Smooth muscle cell (in vitro differentiated cells): ENCODE data around the gene ZZZ3. TPM values are rescaled to one million over a fixed set of nuclear protein-coding genes. Genes with fewer than 3 reads are reported as not detected.

ENCODE experiments used
- DNase-seq: peaks from one replicate; lab custom pipeline; 2025; ENCODE audit not compliant: unreplicated experiment; lab: John Stamatoyannopoulos, UW
- H2AFZ ChIP-seq: fragments of 200-600 bp; sonication (generic); 2 replicates; pipeline ENCODE4 v1.6.0; 2016; ENCODE audit warnings: antibody characterized with exemption, low read depth, mild to moderate bottlenecking
- H3F3A ChIP-seq: fragments of 200-600 bp; sonication (generic); 2 replicates; pipeline ENCODE4 v1.6.0; 2017; ENCODE audit warnings: antibody characterized with exemption, low read depth
- H3K27ac ChIP-seq: fragments of 200-600 bp; sonication (generic); 2 replicates; pipeline ENCODE4 v1.5.1; 2016; ENCODE audit warnings: low read depth, mild to moderate bottlenecking
- H3K27me3 ChIP-seq: fragments of 200-600 bp; sonication (generic); 2 replicates; pipeline ENCODE4 v1.6.1; 2016; ENCODE audit warnings: low read depth, mild to moderate bottlenecking
- H3K36me3 ChIP-seq: fragments of 200-600 bp; sonication (generic); 2 replicates; pipeline ENCODE4 v1.5.1; 2016; ENCODE audit warnings: low read depth
- H3K4me1 ChIP-seq: fragments of 200-600 bp; sonication (generic); 2 replicates; pipeline ENCODE4 v1.5.1; 2016; ENCODE audit warnings: low read depth
- H3K4me2 ChIP-seq: fragments of 200-600 bp; sonication (generic); 2 replicates; pipeline ENCODE4 v1.6.0; 2016; ENCODE audit warnings: mild to moderate bottlenecking
- H3K4me3 ChIP-seq: fragments of 200-600 bp; sonication (generic); 2 replicates; pipeline ENCODE4 v1.5.1; 2016; ENCODE audit warnings: mild to moderate bottlenecking
- H3K79me2 ChIP-seq: fragments of 200-600 bp; sonication (generic); 2 replicates; pipeline ENCODE4 v1.6.0; 2016; ENCODE audit warnings: low read depth, mild to moderate bottlenecking
- H3K9ac ChIP-seq: fragments of 200-600 bp; sonication (generic); 2 replicates; pipeline ENCODE4 v1.6.0; 2016; ENCODE audit warnings: low read depth
- H3K9me3 ChIP-seq: fragments of 200-600 bp; sonication (generic); replicated peaks from 2 replicates; pipeline ENCODE4 v1.5.1; 2016; ENCODE audit warnings: low read depth
- H4K20me1 ChIP-seq: fragments of 200-600 bp; sonication (generic); 2 replicates; pipeline ENCODE4 v1.6.0; 2016; ENCODE audit warnings: low read depth
- WGBS: methylation state at CpG from one replicate; pipeline ENCODE4 v1.1.7; 2016; ENCODE audit warnings: low lambda C conversion rate; 5-methylcytosine and 5-hydroxymethylcytosine counted together
- polyA plus RNA-seq: library from polyadenylated mRNA; unstranded; fragments of >200 nt; fragmentation: Nextera tagmentation; extraction: Ambion mirVana; gene quantifications from 2 replicates; pipeline ENCODE4 v1.2.1, GENCODE V29; 2016
- small RNA-seq: library from RNA; depleted of rRNA; stranded (forward); fragments of <200 nt; gene quantifications from one replicate; pipeline ENCODE3, GENCODE V24; 2014
- total RNA-seq: library from RNA; depleted of rRNA; stranded (reverse); fragments of >200 nt; gene quantifications from 2 replicates; pipeline ENCODE4 v1.2.3, GENCODE V29; 2014
- TF ChIP-seq, protein P1 (sequence below): fragments of 200-600 bp; sonication (generic); IDR thresholded peaks from 2 replicates; pipeline ENCODE4 v1.5.1; 2017; ENCODE audit warnings: borderline replicate concordance, mild to moderate bottlenecking, antibody characterized with exemption; ENCODE audit not compliant: insufficient read depth, poor library complexity, severe bottlenecking

The ZZZ3 gene
- total and polyA plus RNA-seq, 2 experiments from 2014 or later, result 21.8 to 52.8 TPM

DNA sequence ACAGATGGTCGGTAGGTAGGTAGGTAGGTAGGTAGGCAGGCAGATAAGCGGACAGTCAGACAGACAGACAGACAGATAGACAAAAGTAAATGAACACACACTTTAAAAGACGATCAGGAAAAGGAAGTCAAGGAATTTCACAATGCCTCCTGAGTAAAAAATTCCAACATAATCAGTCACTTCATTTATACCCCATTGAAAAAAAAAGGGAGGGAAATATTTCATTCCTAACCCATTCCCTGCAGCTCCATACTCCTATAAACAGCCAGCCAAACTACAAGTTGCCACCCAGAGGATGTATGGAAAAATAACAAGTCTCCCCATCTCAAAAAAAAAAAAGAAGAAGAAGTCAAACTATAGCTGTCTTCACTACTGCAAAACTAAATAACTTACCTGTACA, 43.4 kb downstream of the ZZZ3 start:
- Histone ChIP-seq H3K9ac (no peak overlapping the region), H3K4me1 (no peaks in the 10 kb centered on the region), H3K4me3 (no peak overlapping the region), H4K20me1 (peaks cover 51% of the 10 kb centered on the region), H3K36me3 (no peaks in the 10 kb centered on the region), H3K27ac (no peak overlapping the region), H3K79me2 (peaks cover 45% of the 10 kb centered on the region), H3K9me3 (no peaks in the 10 kb centered on the region), H3K4me2 (no peak overlapping the region), H2AFZ (no peak overlapping the region), H3K27me3 (no peaks in the 10 kb centered on the region), H3F3A (no peaks in the 10 kb centered on the region)
- no peak for DNase-seq
- TF ChIP-seq, protein P1, sequence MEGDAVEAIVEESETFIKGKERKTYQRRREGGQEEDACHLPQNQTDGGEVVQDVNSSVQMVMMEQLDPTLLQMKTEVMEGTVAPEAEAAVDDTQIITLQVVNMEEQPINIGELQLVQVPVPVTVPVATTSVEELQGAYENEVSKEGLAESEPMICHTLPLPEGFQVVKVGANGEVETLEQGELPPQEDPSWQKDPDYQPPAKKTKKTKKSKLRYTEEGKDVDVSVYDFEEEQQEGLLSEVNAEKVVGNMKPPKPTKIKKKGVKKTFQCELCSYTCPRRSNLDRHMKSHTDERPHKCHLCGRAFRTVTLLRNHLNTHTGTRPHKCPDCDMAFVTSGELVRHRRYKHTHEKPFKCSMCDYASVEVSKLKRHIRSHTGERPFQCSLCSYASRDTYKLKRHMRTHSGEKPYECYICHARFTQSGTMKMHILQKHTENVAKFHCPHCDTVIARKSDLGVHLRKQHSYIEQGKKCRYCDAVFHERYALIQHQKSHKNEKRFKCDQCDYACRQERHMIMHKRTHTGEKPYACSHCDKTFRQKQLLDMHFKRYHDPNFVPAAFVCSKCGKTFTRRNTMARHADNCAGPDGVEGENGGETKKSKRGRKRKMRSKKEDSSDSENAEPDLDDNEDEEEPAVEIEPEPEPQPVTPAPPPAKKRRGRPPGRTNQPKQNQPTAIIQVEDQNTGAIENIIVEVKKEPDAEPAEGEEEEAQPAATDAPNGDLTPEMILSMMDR, result no peak
- WGBS, result 69% methylated on average over 3 of the region's 3 CpGs

DNA sequence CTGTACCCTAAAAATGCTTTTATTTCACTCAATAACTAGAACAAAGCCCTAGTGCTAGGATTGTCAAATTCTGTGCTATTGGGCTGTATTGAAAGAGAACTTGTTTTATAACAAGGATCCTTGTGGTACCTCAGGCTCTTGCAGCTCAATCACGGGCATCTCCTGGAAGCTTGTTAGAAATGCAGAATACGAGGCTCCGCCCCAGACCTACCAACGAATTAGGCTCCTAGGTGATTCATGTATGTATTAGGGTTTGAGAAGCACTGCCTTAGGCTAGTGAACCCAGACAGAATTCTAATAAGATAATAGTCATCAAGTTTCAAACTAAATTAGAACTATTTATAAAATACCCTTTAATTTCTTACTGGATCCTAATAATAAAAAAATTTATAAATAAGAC, 45.6 kb downstream of the ZZZ3 start:
- Histone ChIP-seq H3K36me3 (peaks cover 3% of the 10 kb centered on the region), H4K20me1 (peaks cover 35% of the 10 kb centered on the region), H2AFZ (no peak overlapping the region), H3K27me3 (no peaks in the 10 kb centered on the region), H3K79me2 (peaks cover 23% of the 10 kb centered on the region), H3K9me3 (no peaks in the 10 kb centered on the region), H3K4me3 (no peak overlapping the region), H3K4me1 (no peaks in the 10 kb centered on the region), H3F3A (no peaks in the 10 kb centered on the region), H3K4me2 (no peak overlapping the region), H3K27ac (no peak overlapping the region), H3K9ac (no peak overlapping the region)
- no peak for DNase-seq
- 88% methylated on average over 4 of the region's 4 CpGs for WGBS
- TF ChIP-seq, protein P1, result no peak

Small RNA genes within 50 kb of the gene (small RNA-seq; reads per million reads assigned to genes)
- not detected for gene RN7SL370P

Other genes with a start within 250 kb of the ZZZ3 start
- gene USP33, start 77.2 kb upstream of the ZZZ3 start, total RNA-seq, result 41.3 and 60.8 TPM in 2 replicates
- 26.4 and 28.8 TPM in 2 replicates for gene USP33, start 77.2 kb upstream of the ZZZ3 start, polyA plus RNA-seq
- gene MIGA1, start 97.0 kb upstream of the ZZZ3 start, total RNA-seq, result 21.2 and 22.7 TPM in 2 replicates
- 6.6 and 7.1 TPM in 2 replicates for gene MIGA1, start 97.0 kb upstream of the ZZZ3 start, polyA plus RNA-seq
- gene NEXN, start 206.0 kb upstream of the ZZZ3 start, total RNA-seq, result 12.5 and 16.8 TPM in 2 replicates
- gene NEXN, start 206.0 kb upstream of the ZZZ3 start, polyA plus RNA-seq, result 20.2 and 28.6 TPM in 2 replicates